OCI-LY3 (cell line): Measurements from ENCODE around the gene TMEM108.

Experiments used
- H2AFZ ChIP-seq: fragments of 200-600, 300-600 bp; shearing (Covaris generic); 2 replicates; pipeline ENCODE4 v1.6.0; 2014; ENCODE audit warnings: antibody characterized with exemption, low read depth, low read length
- H3K27ac ChIP-seq: fragments of 200-600, 300-600 bp; sonication (generic); 2 replicates; pipeline ENCODE4 v1.5.1; 2014; ENCODE audit warnings: mild to moderate bottlenecking, low read length, moderate library complexity, mixed read lengths
- H3K27me3 ChIP-seq: fragments of 200-600, 300-600 bp; sonication (generic); 2 replicates; pipeline ENCODE4 v1.6.1; 2014; ENCODE audit warnings: low read depth, low read length, mixed read lengths
- H3K36me3 ChIP-seq: fragments of 200-600, 300-600 bp; sonication (generic); replicated peaks from 2 replicates; pipeline ENCODE3; 2014; ENCODE audit warnings: low read depth, low read length, mixed read lengths
- H3K4me1 ChIP-seq: fragments of 300-600, 200-600 bp; sonication (generic); 2 replicates; pipeline ENCODE4 v1.6.1; 2014; ENCODE audit warnings: low read length, mixed read lengths
- H3K4me2 ChIP-seq: fragments of 200-600, 300-600 bp; sonication (generic); 2 replicates; pipeline ENCODE4 v1.6.1; 2014; ENCODE audit warnings: low read length, mixed read lengths
- H3K4me3 ChIP-seq: fragments of 300-600, 200-600 bp; sonication (generic); 2 replicates; pipeline ENCODE4 v1.5.1; 2014; ENCODE audit warnings: antibody characterized with exemption, mild to moderate bottlenecking, low read length, moderate library complexity
- H3K79me2 ChIP-seq: fragments of 300-600, 200-600 bp; shearing (Covaris generic); 2 replicates; pipeline ENCODE4 v1.6.1; 2014; ENCODE audit warnings: mild to moderate bottlenecking, low read length, mixed read lengths
- H3K9ac ChIP-seq: fragments of 300-600, 200-600 bp; shearing (Covaris generic); 2 replicates; pipeline ENCODE4 v1.6.0; 2014; ENCODE audit warnings: mild to moderate bottlenecking, low read length, moderate library complexity
- H3K9me3 ChIP-seq: fragments of 200-600, 300-600 bp; shearing (Covaris generic); 2 replicates; pipeline ENCODE4 v1.6.1; 2014; ENCODE audit warnings: low read length, mixed read lengths; ENCODE audit not compliant: insufficient read depth
- H4K20me1 ChIP-seq: fragments of 200-600, 300-600 bp; sonication (generic); 2 replicates; pipeline ENCODE4 v1.6.1; 2016; ENCODE audit warnings: low read length, mixed read lengths; ENCODE audit not compliant: insufficient read depth
- CTCF ChIP-seq: fragments of 200-600, 300-600 bp; sonication (generic); IDR thresholded peaks from 2 replicates; pipeline ENCODE4 v1.5.1; 2014; ENCODE audit warnings: antibody characterized with exemption, low read length, low read depth
- EZH2phosphoT487 ChIP-seq: fragments of 200-600 bp; shearing (Covaris generic); IDR thresholded peaks from 2 replicates; pipeline ENCODE4 v1.6.1; 2018; ENCODE audit warnings: antibody characterized with exemption, mixed run types, low read depth

The TMEM108 gene

DNA sequence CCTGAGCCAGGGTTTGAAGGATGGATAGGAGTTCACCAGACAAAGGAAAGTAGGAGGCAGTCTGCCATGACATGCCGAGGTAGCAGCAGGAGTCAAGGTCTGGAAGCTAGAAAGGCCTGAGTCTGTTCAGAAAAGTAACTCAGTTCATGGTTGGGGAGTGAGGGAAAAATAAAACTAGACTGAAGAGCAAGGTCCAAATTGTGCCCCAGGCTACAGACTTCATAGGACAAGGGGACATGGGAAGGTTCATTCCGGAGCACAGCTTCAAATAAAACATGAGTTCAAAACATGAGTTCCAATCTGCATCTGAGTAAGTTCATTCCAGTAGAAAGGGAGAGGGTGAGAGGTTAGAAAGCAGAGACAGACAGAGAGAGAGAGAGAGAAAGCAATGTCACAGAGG, 401.4 kb downstream of the TMEM108 start:
- H3K36me3 ChIP-seq = no peaks in the 10 kb centered on the region
- no peak overlapping the region for H2AFZ ChIP-seq
- H3K27ac ChIP-seq = no peak overlapping the region
- peaks cover 5% of the 10 kb centered on the region; the same call in 1 of the 2 replicates for H3K9me3 ChIP-seq
- no peaks in the 10 kb centered on the region for H4K20me1 ChIP-seq
- H3K79me2 ChIP-seq = no peaks in the 10 kb centered on the region
- H3K4me3 ChIP-seq = no peak overlapping the region
- H3K9ac ChIP-seq = no peak overlapping the region
- H3K27me3 ChIP-seq = no peaks in the 10 kb centered on the region
- peaks cover 38% of the 10 kb centered on the region for H3K4me1 ChIP-seq
- TF ChIP-seq CTCF (no peak), EZH2phosphoT487 (no peak)
- no peak overlapping the region for H3K4me2 ChIP-seq

GRCh38 chr3:133440652-133441051, 402.5 kb downstream of the TMEM108 start:
- H3K4me1 ChIP-seq = peaks cover 49% of the 10 kb centered on the region
- no peak for TF ChIP-seq CTCF
- no peak for TF ChIP-seq EZH2phosphoT487
- no peaks in the 10 kb centered on the region for H3K36me3 ChIP-seq
- no peak overlapping the region for H3K9ac ChIP-seq
- H3K27ac ChIP-seq = no peak overlapping the region
- peaks cover 5% of the 10 kb centered on the region; the same call in 1 of the 2 replicates for H3K9me3 ChIP-seq
- H3K79me2 ChIP-seq = no peaks in the 10 kb centered on the region
- H2AFZ ChIP-seq = no peak overlapping the region
- H4K20me1 ChIP-seq = no peaks in the 10 kb centered on the region
- no peak overlapping the region for H3K4me3 ChIP-seq
- no peaks in the 10 kb centered on the region for H3K27me3 ChIP-seq
- no peak overlapping the region for H3K4me2 ChIP-seq

DNA sequence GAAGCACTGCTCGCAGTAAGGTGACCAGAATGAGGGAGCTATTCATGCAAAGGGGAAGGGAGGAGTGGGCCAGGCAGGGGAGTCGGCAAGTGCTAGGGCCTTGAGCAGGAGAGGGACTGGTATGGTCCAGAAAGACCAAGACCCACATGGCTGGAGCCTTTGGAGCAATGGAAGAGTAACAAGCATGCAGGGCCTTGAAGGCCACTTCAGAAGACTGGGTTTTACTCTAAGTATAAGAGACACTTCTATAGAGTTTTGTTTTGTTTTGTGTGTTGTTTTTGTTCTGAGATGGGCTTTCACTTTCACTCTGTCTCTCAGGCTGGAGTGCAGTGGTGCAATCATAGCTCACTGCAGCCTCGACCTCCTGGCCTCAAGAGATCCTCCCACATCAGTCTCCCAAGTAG, 403.7 kb downstream of the TMEM108 start:
- peak overlapping the region; percentile 50 for H3K4me3 ChIP-seq
- H3K27ac ChIP-seq = 0 out of 2 replicates have a peak overlapping the region, but pooled peaks have one; percentile 7
- no peaks in the 10 kb centered on the region for H3K36me3 ChIP-seq
- no peaks in the 10 kb centered on the region for H4K20me1 ChIP-seq
- H3K27me3 ChIP-seq = no peaks in the 10 kb centered on the region
- peaks cover 5% of the 10 kb centered on the region; the same call in 1 of the 2 replicates for H3K9me3 ChIP-seq
- peak overlapping the region; percentile 81 for H2AFZ ChIP-seq
- peak overlapping the region; percentile 86 for H3K4me2 ChIP-seq
- H3K79me2 ChIP-seq = no peaks in the 10 kb centered on the region
- no peak overlapping the region for H3K9ac ChIP-seq
- H3K4me1 ChIP-seq = peaks cover 56% of the 10 kb centered on the region
- TF ChIP-seq CTCF = no peak
- TF ChIP-seq EZH2phosphoT487 = no peak

DNA sequence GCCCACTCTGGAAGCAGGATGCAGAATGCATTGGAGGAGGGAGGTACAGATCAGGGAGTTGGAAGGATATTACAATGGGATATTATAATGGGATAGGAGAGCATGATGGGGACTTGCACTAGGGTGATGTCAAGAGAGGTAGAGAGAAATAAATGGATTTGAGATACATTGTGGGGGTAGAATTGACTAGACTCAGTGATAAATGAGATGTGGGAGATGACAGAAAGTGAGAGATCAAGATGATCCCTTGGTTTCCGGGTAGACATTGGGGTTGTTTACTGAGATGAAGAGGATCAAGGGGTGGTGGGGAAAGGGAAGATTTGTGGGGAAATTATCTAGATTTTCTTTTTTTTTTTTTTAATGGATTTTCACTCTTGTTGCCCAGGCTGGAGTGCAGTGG, 404.3 kb downstream of the TMEM108 start:
- no peaks in the 10 kb centered on the region for H4K20me1 ChIP-seq
- peaks cover 63% of the 10 kb centered on the region for H3K4me1 ChIP-seq
- peak overlapping the region; percentile 86 for H3K4me2 ChIP-seq
- H3K4me3 ChIP-seq = peak overlapping the region; percentile 50; the same call in 1 of the 2 replicates
- no peaks in the 10 kb centered on the region for H3K27me3 ChIP-seq
- H3K9ac ChIP-seq = no peak overlapping the region
- H3K9me3 ChIP-seq = peaks cover 5% of the 10 kb centered on the region; the same call in 1 of the 2 replicates
- peak overlapping the region; percentile 81; the same call in 1 of the 2 replicates for H2AFZ ChIP-seq
- H3K79me2 ChIP-seq = no peaks in the 10 kb centered on the region
- H3K27ac ChIP-seq = no peak overlapping the region
- TF ChIP-seq EZH2phosphoT487 = no peak
- no peak for TF ChIP-seq CTCF
- H3K36me3 ChIP-seq = no peaks in the 10 kb centered on the region
